Pulmonary artery endothelial cell (primary cell): ENCODE data around the gene MAPK11. TPM values are rescaled to one million over a fixed set of nuclear protein-coding genes. Genes with fewer than 3 reads are reported as not detected.

Experiments
- DNase-seq: peaks from one replicate; pipeline ENCODE4 v3.0.0-alpha.2; 2011; ENCODE audit warnings: low read depth, low spot score
- total RNA-seq: library from RNA; depleted of rRNA; stranded (reverse); fragments of >200 nt; gene quantifications from 2 replicates; pipeline ENCODE4 v1.2.3, GENCODE V29; 2014

The MAPK11 gene
- total RNA-seq, 1 donor from 2014 or later, result 23.3 TPM

GRCh38 chr22:50249341-50250248, 20.6 kb downstream of the MAPK11 start:
- no peak for DNase-seq

GRCh38 chr22:50248196-50249081, 21.7 kb downstream of the MAPK11 start:
- DNase-seq, result no peak

GRCh38 chr22:50247748-50248147, 22.4 kb downstream of the MAPK11 start:
- no peak for DNase-seq

- DNase-seq, result no peak
Measured at GRCh38 chr22:50246242-50247175, 23.7 kb downstream of the MAPK11 start.

GRCh38 chr22:50245214-50246072, 24.7 kb downstream of the MAPK11 start:
- DNase-seq, result no peak

- DNase-seq, result peak; percentile 75
Measured at GRCh38 chr22:50244420-50245213, 25.6 kb downstream of the MAPK11 start, which contains the start of gene TUBGCP6. TUBGCP6 (minus strand) TSS chr22:50245023; CDS start chr22:50244459, 564 bp downstream.

- no peak for DNase-seq
Measured at GRCh38 chr22:50243685-50244419, 26.3 kb downstream of the MAPK11 start.

GRCh38 chr22:50242406-50242949, 27.7 kb downstream of the MAPK11 start:
- no peak for DNase-seq

- no peak for DNase-seq
Measured at GRCh38 chr22:50238755-50239154, 31.4 kb downstream of the MAPK11 start.

GRCh38 chr22:50236731-50237409, 33.3 kb downstream of the MAPK11 start:
- DNase-seq, result no peak

- no peak for DNase-seq
Measured at GRCh38 chr22:50233223-50233622, 37.0 kb downstream of the MAPK11 start.

- no peak for DNase-seq
Measured at GRCh38 chr22:50232481-50233151, 37.6 kb downstream of the MAPK11 start.

GRCh38 chr22:50229370-50229769, 40.8 kb downstream of the MAPK11 start:
- no peak for DNase-seq

GRCh38 chr22:50228366-50228765, 41.8 kb downstream of the MAPK11 start:
- DNase-seq, result no peak

- DNase-seq, result no peak
Measured at GRCh38 chr22:50227579-50228215, 42.5 kb downstream of the MAPK11 start.

GRCh38 chr22:50226875-50227165, 43.4 kb downstream of the MAPK11 start:
- no peak for DNase-seq
